H9 (cell line): Measurements from ENCODE around the gene MFRP. TPM values are rescaled to one million over a fixed set of nuclear protein-coding genes. Genes with fewer than 3 reads are reported as not detected.

Experiments
- DNase-seq: peaks from one replicate; pipeline ENCODE4 v3.0.0-alpha.2; 2017
- H2AFZ ChIP-seq: one replicate; pipeline ENCODE4 v1.6.1; 2013; ENCODE audit warnings: mild to moderate bottlenecking, low read length, control low read depth, moderate library complexity
- H2AK5ac ChIP-seq: 2 replicates; pipeline ENCODE4 v1.6.1; 2013; ENCODE audit warnings: low read length, control low read depth, mixed read lengths; ENCODE audit not compliant: insufficient read length
- H2BK120ac ChIP-seq: one replicate; pipeline ENCODE4 v1.6.1; 2013; ENCODE audit warnings: low read depth, mild to moderate bottlenecking, low read length, control low read depth, inconsistent platforms; ENCODE audit not compliant: poor library complexity, severe bottlenecking
- H2BK12ac ChIP-seq: 2 replicates; pipeline ENCODE4 v1.6.1; 2013; ENCODE audit warnings: low read length, control low read depth, mixed read lengths, low read depth; ENCODE audit not compliant: insufficient read length
- H2BK15ac ChIP-seq: 2 replicates; pipeline ENCODE4 v1.6.1; 2013; ENCODE audit warnings: low read depth, low read length, control low read depth
- H2BK20ac ChIP-seq: one replicate; pipeline ENCODE4 v1.6.1; 2013; ENCODE audit warnings: low read depth, mild to moderate bottlenecking, low read length, control low read depth, inconsistent platforms; ENCODE audit not compliant: poor library complexity, severe bottlenecking
- H2BK5ac ChIP-seq: 2 replicates; pipeline ENCODE4 v1.6.1; 2013; ENCODE audit warnings: low read length, control low read depth, mixed read lengths; ENCODE audit not compliant: insufficient read length
- H3K14ac ChIP-seq: 2 replicates; pipeline ENCODE4 v1.6.1; 2013; ENCODE audit warnings: low read length, control low read depth; ENCODE audit not compliant: insufficient read depth
- H3K18ac ChIP-seq: 2 replicates; pipeline ENCODE4 v1.6.1; 2013; ENCODE audit warnings: low read depth, mild to moderate bottlenecking, mixed read lengths, low read length, control low read depth; ENCODE audit not compliant: insufficient read length
- H3K23ac ChIP-seq: 2 replicates; pipeline ENCODE4 v1.6.1; 2013; ENCODE audit warnings: low read length, control low read depth, mixed read lengths, low read depth; ENCODE audit not compliant: insufficient read length
- H3K23me2 ChIP-seq: 2 replicates; pipeline ENCODE4 v1.6.1; 2013; ENCODE audit warnings: low read depth, mild to moderate bottlenecking, mixed read lengths, low read length, control low read depth; ENCODE audit not compliant: insufficient read length, poor library complexity, severe bottlenecking
- H3K27ac ChIP-seq: 2 replicates; pipeline ENCODE4 v1.5.1; 2013; ENCODE audit warnings: low read length, control low read depth, mixed read lengths, low read depth; ENCODE audit not compliant: insufficient read length
- H3K27me3 ChIP-seq: 2 replicates; pipeline ENCODE4 v1.6.1; 2013; ENCODE audit warnings: low read length, control low read depth, inconsistent platforms; ENCODE audit not compliant: insufficient read depth
- H3K4ac ChIP-seq: 2 replicates; pipeline ENCODE4 v1.6.1; 2013; ENCODE audit warnings: low read depth, mild to moderate bottlenecking, control low read depth, inconsistent platforms, low read length, moderate library complexity
- H3K4me1 ChIP-seq: 2 replicates; pipeline ENCODE4 v1.6.1; 2013; ENCODE audit warnings: low read length, control low read depth, inconsistent platforms; ENCODE audit not compliant: insufficient read depth
- H3K4me2 ChIP-seq: 2 replicates; pipeline ENCODE4 v1.6.1; 2013; ENCODE audit warnings: low read length, control low read depth, mixed read lengths; ENCODE audit not compliant: insufficient read length, insufficient read depth
- H3K56ac ChIP-seq: 2 replicates; pipeline ENCODE4 v1.6.1; 2013; ENCODE audit warnings: low read depth, mild to moderate bottlenecking, mixed read lengths, low read length, control low read depth; ENCODE audit not compliant: insufficient read length
- H3K79me1 ChIP-seq: 2 replicates; pipeline ENCODE4 v1.6.1; 2013; ENCODE audit warnings: low read depth, mild to moderate bottlenecking, moderate library complexity, low read length, control low read depth, inconsistent platforms; ENCODE audit not compliant: insufficient read depth, poor library complexity, severe bottlenecking
- H3K79me2 ChIP-seq: 2 replicates; pipeline ENCODE4 v1.6.1; 2013; ENCODE audit warnings: low read length, control low read depth, inconsistent platforms; ENCODE audit not compliant: insufficient read depth
- H3K9ac ChIP-seq: 2 replicates; pipeline ENCODE4 v1.6.1; 2013; ENCODE audit warnings: low read length, control low read depth, mixed read lengths; ENCODE audit not compliant: insufficient read length; ENCODE audit errors: extremely low read depth
- H3K9me3 ChIP-seq: one replicate; pipeline ENCODE4 v1.6.1; 2013; ENCODE audit warnings: low read depth, low read length, inconsistent platforms; ENCODE audit not compliant: control insufficient read depth
- H3T11ph ChIP-seq: one replicate; pipeline ENCODE4 v1.6.1; 2013; ENCODE audit warnings: mild to moderate bottlenecking, low read length, control low read depth, inconsistent platforms
- H4K20me1 ChIP-seq: one replicate; pipeline ENCODE4 v1.6.1; 2013; ENCODE audit not compliant: control insufficient read depth, insufficient read length, insufficient read depth
- H4K5ac ChIP-seq: 2 replicates; pipeline ENCODE4 v1.6.1; 2013; ENCODE audit warnings: low read depth, mild to moderate bottlenecking, mixed read lengths, low read length, control low read depth; ENCODE audit not compliant: insufficient read length
- H4K8ac ChIP-seq: replicated peaks from 2 replicates; pipeline ENCODE4 v1.6.1; 2013; ENCODE audit warnings: low read length, control low read depth, mixed read lengths, low read depth; ENCODE audit not compliant: insufficient read length
- H4K91ac ChIP-seq: 2 replicates; pipeline ENCODE4 v1.6.1; 2013; ENCODE audit warnings: low read depth, mild to moderate bottlenecking, moderate library complexity, mixed read lengths, low read length, control low read depth; ENCODE audit not compliant: insufficient read length
- H3K27ac Mint-ChIP-seq, 3 experiments: 2 replicates in 2 of 3; 3 replicates in 1 of 3; pipeline ENCODE4 v1.8.0; 2020 to 2021; ENCODE audit warnings: mixed read lengths in 3 of 3, mild to moderate bottlenecking in 1 of 3, moderate library complexity in 1 of 3
- H3K27me3 Mint-ChIP-seq: 2 replicates; pipeline ENCODE4 v1.8.0; 2021; ENCODE audit warnings: low read depth, mild to moderate bottlenecking, moderate library complexity, mixed read lengths
- H3K36me3 Mint-ChIP-seq, 3 experiments: 2 replicates in 2 of 3; 3 replicates in 1 of 3; pipeline ENCODE4 v1.8.0; 2020 to 2021; ENCODE audit warnings: low read depth in 3 of 3, mixed read lengths in 3 of 3; ENCODE audit not compliant: insufficient read depth in 1 of 3
- H3K4me1 Mint-ChIP-seq, 2 experiments: 2 replicates each; pipeline ENCODE4 v1.8.0; 2020; ENCODE audit warnings: mixed read lengths in 2 of 2
- H3K4me3 Mint-ChIP-seq, 2 experiments: 2 replicates in 1 of 2; 3 replicates in 1 of 2; pipeline ENCODE4 v1.8.0; 2020 to 2021; ENCODE audit warnings: mild to moderate bottlenecking in 2 of 2, mixed read lengths in 2 of 2, moderate library complexity in 1 of 2
- H3K9me3 Mint-ChIP-seq, 2 experiments: 2 replicates in 1 of 2; 3 replicates in 1 of 2; pipeline ENCODE4 v1.8.0; 2020; ENCODE audit warnings: mild to moderate bottlenecking in 2 of 2, mixed read lengths in 2 of 2, moderate library complexity in 1 of 2
- WGBS: extraction: QIAGEN DNeasy Blood & Tissue Kit; methylation state at CpG from one replicate; pipeline ENCODE4 v1.1.7; 2013; ENCODE audit warnings: missing lambda C conversion rate, low lambda C conversion rate, mixed read lengths; ENCODE audit not compliant: insufficient read length; ENCODE audit errors: extremely low coverage; 5-methylcytosine and 5-hydroxymethylcytosine counted together
- total RNA-seq: library from RNA; stranded (reverse); gene quantifications from 2 replicates; pipeline ENCODE4 v1.2.1, GENCODE V29; 2021
- TF ChIP-seq, protein P1 (sequence below): fragments of 200-600 bp; sonication (generic); conservative IDR thresholded peaks from 3 replicates; pipeline ENCODE4 v1.8.0; 2021; ENCODE audit warnings: antibody characterized with exemption, mild to moderate bottlenecking

MFRP gene
- total RNA-seq, 1 experiment from 2014 or later = not detected

GRCh38 chr11:119320240-119320775 is 26.2 kb downstream of the MFRP start:
- Mint-ChIP-seq H3K4me3 (peak overlapping the region; percentile 54 to 61; a peak in 4 of 5 replicates), H3K27me3 (peaks cover 25% of the 10 kb centered on the region), H3K36me3 (no peaks in the 10 kb centered on the region), H3K9me3 (no peaks in the 10 kb centered on the region; a peak in 1 of 5 replicates), H3K4me1 (peaks cover 46 to 48% of the 10 kb centered on the region in 2 experiments), H3K27ac (no peak overlapping the region)
- Histone ChIP-seq H3K9me3 (no peaks in the 10 kb centered on the region), H3K14ac (peak overlapping the region; percentile 10; the same call in 1 of the 2 replicates), H3K27me3 (peaks cover 9% of the 10 kb centered on the region; the same call in 1 of the 2 replicates), H3K56ac (no peak overlapping the region), H4K5ac (no peak overlapping the region), H2BK20ac (no peak overlapping the region), H4K20me1 (no peaks in the 10 kb centered on the region), H3K18ac (peak overlapping the region; percentile 47), H3K79me1 (no peaks in the 10 kb centered on the region), H3K27ac (no peak overlapping the region), H4K8ac (no peak overlapping the region), H3K23ac (no peak overlapping the region), H3K4ac (no peak overlapping the region), H3K23me2 (peaks cover 32% of the 10 kb centered on the region), H3T11ph (no peak overlapping the region), H2BK5ac (no peak overlapping the region), H2AFZ (no peak overlapping the region), H2BK15ac (no peak overlapping the region), H3K4me1 (peaks cover 15% of the 10 kb centered on the region; the same call in 1 of the 2 replicates), H2BK12ac (no peak overlapping the region), H2AK5ac (no peak overlapping the region), H3K4me2 (peak overlapping the region; percentile 72), H4K91ac (no peak overlapping the region), H2BK120ac (no peak overlapping the region), H3K79me2 (no peaks in the 10 kb centered on the region), H3K9ac (no peak overlapping the region)
- no CpG with 5 or more reads among the region's 17 CpGs for WGBS
- peak; percentile 54 for DNase-seq
- TF ChIP-seq, protein P1, sequence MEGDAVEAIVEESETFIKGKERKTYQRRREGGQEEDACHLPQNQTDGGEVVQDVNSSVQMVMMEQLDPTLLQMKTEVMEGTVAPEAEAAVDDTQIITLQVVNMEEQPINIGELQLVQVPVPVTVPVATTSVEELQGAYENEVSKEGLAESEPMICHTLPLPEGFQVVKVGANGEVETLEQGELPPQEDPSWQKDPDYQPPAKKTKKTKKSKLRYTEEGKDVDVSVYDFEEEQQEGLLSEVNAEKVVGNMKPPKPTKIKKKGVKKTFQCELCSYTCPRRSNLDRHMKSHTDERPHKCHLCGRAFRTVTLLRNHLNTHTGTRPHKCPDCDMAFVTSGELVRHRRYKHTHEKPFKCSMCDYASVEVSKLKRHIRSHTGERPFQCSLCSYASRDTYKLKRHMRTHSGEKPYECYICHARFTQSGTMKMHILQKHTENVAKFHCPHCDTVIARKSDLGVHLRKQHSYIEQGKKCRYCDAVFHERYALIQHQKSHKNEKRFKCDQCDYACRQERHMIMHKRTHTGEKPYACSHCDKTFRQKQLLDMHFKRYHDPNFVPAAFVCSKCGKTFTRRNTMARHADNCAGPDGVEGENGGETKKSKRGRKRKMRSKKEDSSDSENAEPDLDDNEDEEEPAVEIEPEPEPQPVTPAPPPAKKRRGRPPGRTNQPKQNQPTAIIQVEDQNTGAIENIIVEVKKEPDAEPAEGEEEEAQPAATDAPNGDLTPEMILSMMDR = no peak
